ENCODE measurements around the gene MPL. TPM values are rescaled to one million over a fixed set of nuclear protein-coding genes. Genes with fewer than 3 reads are reported as not detected.

MPL gene
- total and polyA plus RNA-seq, 7 donors: not detected

DNA sequence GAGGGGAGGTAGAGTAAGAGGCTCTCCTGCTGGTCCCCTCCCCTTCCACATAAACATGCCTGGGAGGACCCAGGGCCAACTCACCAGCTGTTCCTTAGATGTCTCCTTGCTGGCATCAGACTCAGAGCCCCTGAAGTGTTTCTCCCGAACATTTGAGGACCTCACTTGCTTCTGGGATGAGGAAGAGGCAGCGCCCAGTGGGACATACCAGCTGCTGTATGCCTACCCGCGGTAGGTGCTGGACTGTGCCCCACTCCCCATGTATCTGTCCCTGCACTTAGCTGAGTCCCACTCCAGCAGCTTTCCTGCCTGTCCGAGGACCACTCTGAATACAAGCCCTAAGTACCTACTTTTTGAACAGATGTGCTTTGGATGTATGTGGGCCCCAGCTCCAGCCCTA is 383 bp downstream of the MPL start:
- TF ChIP-seq, protein P1, sequence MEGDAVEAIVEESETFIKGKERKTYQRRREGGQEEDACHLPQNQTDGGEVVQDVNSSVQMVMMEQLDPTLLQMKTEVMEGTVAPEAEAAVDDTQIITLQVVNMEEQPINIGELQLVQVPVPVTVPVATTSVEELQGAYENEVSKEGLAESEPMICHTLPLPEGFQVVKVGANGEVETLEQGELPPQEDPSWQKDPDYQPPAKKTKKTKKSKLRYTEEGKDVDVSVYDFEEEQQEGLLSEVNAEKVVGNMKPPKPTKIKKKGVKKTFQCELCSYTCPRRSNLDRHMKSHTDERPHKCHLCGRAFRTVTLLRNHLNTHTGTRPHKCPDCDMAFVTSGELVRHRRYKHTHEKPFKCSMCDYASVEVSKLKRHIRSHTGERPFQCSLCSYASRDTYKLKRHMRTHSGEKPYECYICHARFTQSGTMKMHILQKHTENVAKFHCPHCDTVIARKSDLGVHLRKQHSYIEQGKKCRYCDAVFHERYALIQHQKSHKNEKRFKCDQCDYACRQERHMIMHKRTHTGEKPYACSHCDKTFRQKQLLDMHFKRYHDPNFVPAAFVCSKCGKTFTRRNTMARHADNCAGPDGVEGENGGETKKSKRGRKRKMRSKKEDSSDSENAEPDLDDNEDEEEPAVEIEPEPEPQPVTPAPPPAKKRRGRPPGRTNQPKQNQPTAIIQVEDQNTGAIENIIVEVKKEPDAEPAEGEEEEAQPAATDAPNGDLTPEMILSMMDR (IDR thresholded peaks at IDR 0.05): no peak
- no peak for TF ChIP-seq POLR2A (IDR thresholded peaks at IDR 0.05)
- no peak for TF ChIP-seq POLR2AphosphoS5 (IDR thresholded peaks at IDR 0.05)
- no peak for TF ChIP-seq EP300 (IDR thresholded peaks at IDR 0.05)
- no peak overlapping the region for H3K27ac ChIP-seq
- no peaks in the 10 kb centered on the region for H3K36me3 ChIP-seq
- H3K4me1 ChIP-seq: no peaks in the 10 kb centered on the region
- no peak for DNase-seq
- H3K4me3 ChIP-seq: no peak overlapping the region
- no peaks in the 10 kb centered on the region for H3K9me3 ChIP-seq
- 74 to 87% methylated on average over 5 of the region's 5 CpGs for WGBS, 2 donors
- intact Hi-C loops (cut with DNase I): no loop called here
- H3K27me3 ChIP-seq: no peaks in the 10 kb centered on the region

DNA sequence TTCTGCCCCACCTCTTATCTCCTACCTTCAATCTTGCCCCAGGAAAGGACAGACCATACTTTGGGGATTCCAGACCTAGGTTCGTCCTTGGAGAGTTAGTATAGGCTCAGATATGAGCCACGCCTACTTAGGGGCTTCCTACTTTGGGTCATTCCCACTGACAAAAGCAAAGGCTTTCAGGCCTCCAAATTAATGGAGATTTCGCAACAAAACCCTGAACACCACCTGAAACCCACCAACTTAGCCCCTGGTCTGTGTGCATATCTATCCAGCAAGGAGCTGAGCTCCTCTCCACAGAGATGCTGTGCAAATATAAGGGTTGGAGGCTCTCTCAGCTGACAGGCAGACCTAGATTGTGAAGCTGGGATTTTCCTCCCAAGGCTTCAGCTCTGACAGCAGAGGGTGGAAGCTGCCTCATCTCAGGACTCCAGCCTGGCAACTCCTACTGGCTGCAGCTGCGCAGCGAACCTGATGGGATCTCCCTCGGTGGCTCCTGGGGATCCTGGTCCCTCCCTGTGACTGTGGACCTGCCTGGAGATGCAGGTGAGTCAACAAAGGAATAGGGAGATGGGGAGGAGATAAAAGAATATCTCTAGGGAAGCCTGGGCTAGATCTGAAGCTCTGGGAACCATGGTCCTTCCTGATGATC is 2.1 kb downstream of the MPL start:
- TF ChIP-seq, protein P1 (IDR thresholded peaks at IDR 0.05): no peak
- TF ChIP-seq POLR2A (IDR thresholded peaks at IDR 0.05) (no peak), EP300 (IDR thresholded peaks at IDR 0.05) (no peak), POLR2AphosphoS5 (IDR thresholded peaks at IDR 0.05) (no peak)
- Histone ChIP-seq H3K4me3 (no peak overlapping the region), H3K27ac (no peak overlapping the region), H3K36me3 (no peaks in the 10 kb centered on the region), H3K27me3 (no peaks in the 10 kb centered on the region), H3K9me3 (no peaks in the 10 kb centered on the region), H3K4me1 (no peaks in the 10 kb centered on the region)
- 94 to 95% methylated on average over 6 of the region's 6 CpGs for WGBS, 2 donors
- DNase-seq: peak; percentile 20
- intact Hi-C loops (cut with DNase I): no loop called here

DNA sequence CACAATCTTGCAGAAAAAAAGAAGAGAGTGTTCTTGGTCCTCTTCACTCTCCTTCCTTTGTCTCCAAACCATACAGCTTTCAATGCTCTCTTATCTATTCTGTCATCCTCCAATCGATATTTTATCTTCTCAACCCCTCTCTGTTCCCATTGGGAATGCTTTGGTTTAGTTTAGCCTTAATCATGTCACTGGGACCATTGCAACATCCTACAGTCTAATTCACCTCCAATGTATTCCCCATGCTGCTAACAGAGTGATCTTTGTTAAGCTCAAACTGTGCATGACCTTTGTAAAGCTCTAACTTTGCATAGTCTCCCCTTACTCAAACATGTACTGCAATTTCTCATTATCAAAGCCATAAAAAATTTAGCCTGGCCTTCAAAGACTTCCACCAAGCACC is 2.9 kb downstream of the MPL start:
- Histone ChIP-seq H3K36me3 (no peaks in the 10 kb centered on the region), H3K27me3 (no peaks in the 10 kb centered on the region), H3K9me3 (no peaks in the 10 kb centered on the region), H3K4me1 (no peaks in the 10 kb centered on the region), H3K27ac (no peak overlapping the region), H3K4me3 (no peak overlapping the region)
- no peak for DNase-seq
- 42 to 81% methylated on average over 1 of the region's 1 CpG for WGBS, 2 donors
- intact Hi-C loops (cut with DNase I): no loop called here
- TF ChIP-seq POLR2A (IDR thresholded peaks at IDR 0.05): no peak
- no peak for TF ChIP-seq POLR2AphosphoS5 (IDR thresholded peaks at IDR 0.05)
- TF ChIP-seq EP300 (IDR thresholded peaks at IDR 0.05): no peak
- TF ChIP-seq, protein P1 (IDR thresholded peaks at IDR 0.05): no peak

DNA sequence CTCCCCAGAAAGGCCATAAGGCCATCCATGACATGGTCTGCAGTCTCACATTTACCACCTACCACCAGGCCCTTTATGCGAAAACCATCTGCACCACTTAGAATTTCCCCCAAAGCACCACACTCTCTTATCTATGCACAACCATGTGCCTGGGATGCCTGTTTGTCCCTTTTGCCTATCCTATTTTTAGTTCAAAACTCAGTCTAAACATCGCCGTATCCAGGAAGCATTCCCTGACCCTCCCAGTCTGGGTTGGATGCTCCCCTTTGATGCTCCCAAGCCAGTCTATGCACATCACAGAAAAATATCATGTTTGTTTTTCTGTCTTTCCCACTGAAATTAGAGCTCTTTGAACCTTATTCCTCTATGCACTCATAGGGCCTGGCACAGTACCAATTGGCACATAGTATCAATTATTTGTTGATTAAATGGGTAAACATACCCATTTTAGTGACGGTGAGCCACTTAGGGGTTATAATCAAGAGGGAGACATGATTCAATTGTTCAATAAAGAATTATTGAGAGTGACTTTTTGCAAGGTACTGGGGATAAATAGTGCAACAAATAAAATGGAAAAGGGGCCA is 6.7 kb downstream of the MPL start:
- Histone ChIP-seq H3K27me3 (no peaks in the 10 kb centered on the region), H3K36me3 (no peaks in the 10 kb centered on the region), H3K9me3 (no peaks in the 10 kb centered on the region), H3K4me1 (peaks cover 0 to 12% (median 7%) of the 10 kb centered on the region in 4 donors), H3K4me3 (no peak overlapping the region), H3K27ac (no peak overlapping the region)
- DNase-seq: peak; percentile 25
- intact Hi-C loops (cut with DNase I): no loop called here
- TF ChIP-seq POLR2AphosphoS5 (IDR thresholded peaks at IDR 0.05): no peak
- TF ChIP-seq POLR2A (IDR thresholded peaks at IDR 0.05): no peak
- no peak for TF ChIP-seq EP300 (IDR thresholded peaks at IDR 0.05)
- TF ChIP-seq, protein P1 (IDR thresholded peaks at IDR 0.05): no peak
- WGBS, 2 donors: 69 to 75% methylated on average over 4 of the region's 4 CpGs
